Adrenal gland (tissue), 12 donors: Measurements from ENCODE around the gene ABHD16B. TPM values are rescaled to one million over a fixed set of nuclear protein-coding genes. Genes with fewer than 3 reads are reported as not detected.

ENCODE experiments used
- DNase-seq, 7 donors: peaks; one replicate each; pipeline ENCODE4 v3.0.0-alpha.2; 2019 to 2020
- H3K27ac ChIP-seq, 5 donors: fragments of 200-600 bp; sonication (generic) in 4 of 5; 1 replicate in 3 of 5; 2 replicates in 2 of 5; pipeline versions ENCODE4 v1.5.1 to v1.8.0; 2016 to 2020; ENCODE audit warnings: mild to moderate bottlenecking in 1 of 5
- H3K27me3 ChIP-seq: fragments of 200-600 bp; 2 replicates; pipeline ENCODE4 v1.8.0; 2021
- H3K36me3 ChIP-seq, 2 donors: fragments of 200-600 bp; replicated peaks in 1 of 2; 1 replicate in 1 of 2; 2 replicates in 1 of 2; pipeline versions ENCODE4 v1.5.1 to v1.8.0; 2018 to 2022
- H3K4me1 ChIP-seq, 2 donors: fragments of 200-600 bp; replicated peaks in 1 of 2; 1 replicate in 1 of 2; 2 replicates in 1 of 2; pipeline versions ENCODE4 v1.5.1 to v1.8.0; 2018 to 2021
- H3K4me3 ChIP-seq, 4 donors: fragments of 200-600 bp; sonication (generic) in 3 of 4; one replicate each; pipeline ENCODE4 v1.5.1; 2016 to 2018
- H3K9me3 ChIP-seq, 3 donors: fragments of 200-600 bp; sonication (generic) in 1 of 3; replicated peaks in 1 of 3; 1 replicate in 2 of 3; 2 replicates in 1 of 3; pipeline versions ENCODE4 v1.5.1 to v1.8.0; 2016 to 2021
- POLR2A ChIP-seq, 2 donors: fragments of 450-650 bp; IDR thresholded peaks; one replicate each; pipeline ENCODE4 v1.6.1; 2017; ENCODE audit warnings: antibody characterized with exemption in 2 of 2, mild to moderate bottlenecking in 2 of 2, moderate library complexity in 1 of 2
- WGBS, 4 donors: extraction: QIAGEN DNeasy Blood & Tissue Kit in 2 of 4; methylation state at CpG; one replicate each; pipeline versions ENCODE4 v1.1.5 to v1.1.7; 2013 to 2017; 5-methylcytosine and 5-hydroxymethylcytosine counted together
- intact Hi-C, 2 donors: fragments of 100-400 bp; cut with DNase I; formaldehyde crosslinking; loops; one replicate each; pipeline versions ENCODE4 v1.14.1 to v1.15.0; 2022 to 2023
- polyA plus RNA-seq, 3 donors: library from polyadenylated mRNA; stranded (reverse); fragments of 200-250 nt in 2 of 3; fragments of 350-450 nt in 1 of 3; fragmentation: Illumina TruSeq in 1 of 3; extraction: RNeasy Lipid Tissue Mini Kit (QIAGEN cat#74804) in 1 of 3; gene quantifications; one replicate each; pipeline ENCODE4 v1.2.3, GENCODE V29; 2013 to 2014
- total RNA-seq, 9 donors: library from RNA; depleted of rRNA in 4 of 9; stranded (reverse); fragments of >200 nt in 4 of 9; fragments of 120-200 nt in 1 of 9; fragmentation: NEBNext Ultra II Directional in 1 of 9; extraction: Animal tissue kit (Norgen Biotek cat#: 25700) in 1 of 9; gene quantifications; one replicate each; pipeline versions ENCODE4 v1.1.0 to v1.2.4, GENCODE V29; 2013 to 2023
- TF ChIP-seq, protein P1 (sequence below), 6 experiments: fragments of 450-650 bp in 4 of 6; fragments of 200-600 bp in 2 of 6; sonication (generic) in 1 of 6; IDR thresholded peaks; 1 replicate in 5 of 6; 2 replicates in 1 of 6; pipeline versions ENCODE4 v1.5.1 to v1.8.0; 2016 to 2021; ENCODE audit warnings: antibody characterized with exemption in 6 of 6, mild to moderate bottlenecking in 2 of 6, moderate library complexity in 1 of 6
- donor health status: healthy with polysubstance abuse.
- donor health status: Bipolar disorder and iron deficiency.
- donor health status: DM: yes; HTN: yes; CAD: no.
- donor health status: DM: no; HTN: no; CAD: no.
- donor health status: DM: no; HTN: no; CAD: no.
- donor health status: DM: yes; HTN: yes; CAD: no.

The ABHD16B gene
- total and polyA plus RNA-seq, 12 donors = 0.54 to 1.2 TPM; not detected in 10

DNA sequence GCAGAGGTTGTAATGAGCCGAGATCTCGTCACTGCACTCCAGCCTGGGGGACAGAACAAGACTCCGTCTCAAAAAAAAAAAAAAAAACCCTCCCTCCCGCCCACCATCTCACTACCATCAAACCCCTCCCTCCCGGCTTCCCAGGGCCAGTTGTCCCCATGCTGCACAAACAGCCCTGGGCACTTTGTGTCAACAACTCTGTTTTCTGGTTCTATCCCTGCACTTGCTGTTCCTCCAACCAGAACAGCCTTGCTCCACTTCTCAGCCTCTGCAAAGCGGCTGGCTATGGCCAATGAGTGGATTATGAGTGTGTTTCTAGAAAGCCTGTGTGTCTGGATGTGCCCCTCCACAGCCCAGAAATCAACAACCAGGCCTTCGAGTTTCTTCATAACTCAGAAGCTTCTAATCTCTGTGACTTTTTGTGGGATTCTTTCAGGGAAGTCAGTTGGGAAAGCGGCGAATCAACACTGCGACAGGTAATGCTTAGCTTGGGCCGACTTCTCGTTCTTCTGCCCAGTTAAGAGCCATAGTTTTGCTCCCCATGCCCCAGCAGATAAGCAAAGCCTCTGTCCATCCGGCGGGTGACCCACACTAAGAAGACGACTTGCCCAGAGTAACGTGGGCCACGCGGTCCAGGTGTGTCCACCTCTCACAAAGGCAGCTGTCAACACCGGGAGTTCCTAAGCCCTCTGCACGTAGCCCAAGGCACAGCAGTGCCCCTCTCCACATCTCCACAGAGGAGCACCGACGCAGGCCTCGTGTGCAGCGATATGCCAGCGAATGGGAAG lies 35.8 kb upstream of the ABHD16B start:
- H3K27ac ChIP-seq = peak overlapping the region in 1 of 5 donors; percentile 5
- H3K27me3 ChIP-seq = no peaks in the 10 kb centered on the region
- intact Hi-C loops = no loop called here

DNA sequence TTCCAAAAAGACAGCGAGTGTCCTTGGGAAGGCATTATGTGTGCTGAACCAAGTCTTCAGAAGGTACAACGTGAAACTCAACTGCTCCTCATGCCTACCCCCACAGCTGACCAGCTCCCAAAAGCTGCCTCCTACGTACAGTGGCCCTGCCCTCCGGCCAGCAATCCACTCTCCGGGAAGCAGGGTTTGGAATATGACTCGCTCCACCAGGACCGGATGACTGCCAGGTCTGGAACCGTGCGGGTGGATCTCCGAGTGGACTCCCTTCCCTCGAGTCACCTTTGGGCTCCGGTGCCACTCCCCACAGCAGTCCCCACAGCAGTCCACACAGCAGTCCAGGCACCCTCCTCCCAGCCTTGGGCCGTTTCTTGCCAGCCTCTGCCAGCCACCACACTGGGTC lies 34.5 kb upstream of the ABHD16B start:
- H3K36me3 ChIP-seq = no peaks in the 10 kb centered on the region
- DNase-seq = no peak
- intact Hi-C loops = no loop called here
- WGBS, 4 donors = 66 to 77% (median 70%) methylated on average over 11 to 13 of the region's 13 CpGs
- H3K27ac ChIP-seq = peak overlapping the region in 2 of 5 donors; percentile 26 to 76
- H3K4me3 ChIP-seq = no peak overlapping the region
- H3K27me3 ChIP-seq = no peaks in the 10 kb centered on the region
- no peaks in the 10 kb centered on the region for H3K9me3 ChIP-seq
- TF ChIP-seq POLR2A (IDR thresholded peaks at IDR 0.05) = no peak
- TF ChIP-seq, protein P1, sequence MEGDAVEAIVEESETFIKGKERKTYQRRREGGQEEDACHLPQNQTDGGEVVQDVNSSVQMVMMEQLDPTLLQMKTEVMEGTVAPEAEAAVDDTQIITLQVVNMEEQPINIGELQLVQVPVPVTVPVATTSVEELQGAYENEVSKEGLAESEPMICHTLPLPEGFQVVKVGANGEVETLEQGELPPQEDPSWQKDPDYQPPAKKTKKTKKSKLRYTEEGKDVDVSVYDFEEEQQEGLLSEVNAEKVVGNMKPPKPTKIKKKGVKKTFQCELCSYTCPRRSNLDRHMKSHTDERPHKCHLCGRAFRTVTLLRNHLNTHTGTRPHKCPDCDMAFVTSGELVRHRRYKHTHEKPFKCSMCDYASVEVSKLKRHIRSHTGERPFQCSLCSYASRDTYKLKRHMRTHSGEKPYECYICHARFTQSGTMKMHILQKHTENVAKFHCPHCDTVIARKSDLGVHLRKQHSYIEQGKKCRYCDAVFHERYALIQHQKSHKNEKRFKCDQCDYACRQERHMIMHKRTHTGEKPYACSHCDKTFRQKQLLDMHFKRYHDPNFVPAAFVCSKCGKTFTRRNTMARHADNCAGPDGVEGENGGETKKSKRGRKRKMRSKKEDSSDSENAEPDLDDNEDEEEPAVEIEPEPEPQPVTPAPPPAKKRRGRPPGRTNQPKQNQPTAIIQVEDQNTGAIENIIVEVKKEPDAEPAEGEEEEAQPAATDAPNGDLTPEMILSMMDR (IDR thresholded peaks at IDR 0.05) = no peak
- H3K4me1 ChIP-seq = peaks cover 0 to 7% of the 10 kb centered on the region in 2 donors

More for the DNA sequence above, 35.8 kb upstream of the ABHD16B start:
- TF ChIP-seq, protein P1 (IDR thresholded peaks at IDR 0.05) = no peak
- TF ChIP-seq POLR2A (IDR thresholded peaks at IDR 0.05) = no peak
- Histone ChIP-seq H3K9me3 (no peaks in the 10 kb centered on the region), H3K4me3 (no peak overlapping the region), H3K4me1 (peaks cover 0 to 7% of the 10 kb centered on the region in 2 donors), H3K36me3 (no peaks in the 10 kb centered on the region)
- DNase-seq = no peak
- 71 to 86% (median 84%) methylated on average over 16 to 25 of the region's 25 CpGs for WGBS, 4 donors

DNA sequence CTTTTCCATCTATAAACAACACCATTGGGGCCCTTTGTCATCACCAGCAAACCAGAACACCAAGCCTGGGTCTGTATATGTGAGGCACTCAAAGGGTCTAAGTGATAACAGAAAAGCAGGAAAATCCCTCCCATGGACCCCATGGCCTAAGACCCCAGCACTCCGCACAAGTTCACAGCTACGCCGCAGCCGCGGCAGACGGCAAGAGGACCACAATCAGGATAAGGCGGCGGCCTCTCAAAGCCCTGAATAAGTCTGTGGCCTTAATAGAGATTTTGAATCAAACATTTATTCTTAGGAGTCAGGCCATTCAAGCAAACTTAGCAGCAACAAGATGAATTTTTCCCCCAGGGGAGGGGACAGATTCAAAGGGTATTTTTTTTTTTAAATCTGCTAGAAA lies 33.2 kb upstream of the ABHD16B start:
- DNase-seq = no peak
- Histone ChIP-seq H3K4me3 (peak overlapping the region in 1 of 4 donors; percentile 99), H3K36me3 (no peaks in the 10 kb centered on the region), H3K4me1 (peaks cover 0 to 7% of the 10 kb centered on the region in 2 donors), H3K27me3 (no peaks in the 10 kb centered on the region), H3K27ac (peak overlapping the region in 2 of 5 donors; percentile 32 to 80), H3K9me3 (no peaks in the 10 kb centered on the region)
- TF ChIP-seq, protein P1 (IDR thresholded peaks at IDR 0.05) = no peak
- TF ChIP-seq POLR2A (IDR thresholded peaks at IDR 0.05) = no peak
- 77 to 96% (median 84%) methylated on average over 8 of the region's 8 CpGs for WGBS, 4 donors
- intact Hi-C loops = no loop called here

DNA sequence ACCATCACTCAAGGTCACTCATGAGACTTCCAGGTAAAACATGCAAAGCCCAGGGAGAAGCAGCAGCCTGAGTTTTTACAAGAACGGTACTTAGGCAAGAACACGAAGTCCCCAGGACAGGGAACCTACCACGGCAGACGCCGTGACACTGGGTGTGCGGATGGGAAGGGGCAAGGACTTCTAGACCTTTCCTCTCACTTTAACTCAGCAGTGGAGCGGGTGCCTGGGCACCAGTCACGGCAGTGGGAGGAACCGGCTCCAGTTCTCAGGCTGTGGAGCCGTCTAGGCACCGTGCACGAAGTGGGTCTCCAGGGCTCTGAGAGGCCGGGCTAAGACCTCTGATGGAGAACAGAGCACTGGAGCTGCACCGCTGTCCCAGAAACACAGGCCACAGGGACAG lies 32.8 kb upstream of the ABHD16B start:
- Histone ChIP-seq H3K9me3 (no peaks in the 10 kb centered on the region), H3K4me1 (peaks cover 0 to 7% of the 10 kb centered on the region in 2 donors), H3K4me3 (peak overlapping the region in 1 of 4 donors; percentile 99), H3K27me3 (no peaks in the 10 kb centered on the region), H3K36me3 (no peaks in the 10 kb centered on the region), H3K27ac (peak overlapping the region in 2 of 5 donors; percentile 32 to 80)
- no peak for TF ChIP-seq POLR2A (IDR thresholded peaks at IDR 0.05)
- TF ChIP-seq, protein P1 (IDR thresholded peaks at IDR 0.05) = no peak
- whole genome bisulfite sequencing, 4 donors = 64 to 85% (median 80%) methylated on average over 9 to 14 of the region's 14 CpGs
- no peak for DNase-seq
- intact Hi-C loops = no loop called here
